ENCODE results near the gene SIT1. TPM values are rescaled to one million over a fixed set of nuclear protein-coding genes. Genes with fewer than 3 reads are reported as not detected.
"Not testable (repeated sequence)": the region's sequence is repeated elsewhere in the genome, so short reads cannot be mapped to it uniquely, and the experiment has no call there.

Gene SIT1
- polyA plus RNA-seq, 3 donors: 0.27 to 0.36 TPM; not detected in 1

DNA sequence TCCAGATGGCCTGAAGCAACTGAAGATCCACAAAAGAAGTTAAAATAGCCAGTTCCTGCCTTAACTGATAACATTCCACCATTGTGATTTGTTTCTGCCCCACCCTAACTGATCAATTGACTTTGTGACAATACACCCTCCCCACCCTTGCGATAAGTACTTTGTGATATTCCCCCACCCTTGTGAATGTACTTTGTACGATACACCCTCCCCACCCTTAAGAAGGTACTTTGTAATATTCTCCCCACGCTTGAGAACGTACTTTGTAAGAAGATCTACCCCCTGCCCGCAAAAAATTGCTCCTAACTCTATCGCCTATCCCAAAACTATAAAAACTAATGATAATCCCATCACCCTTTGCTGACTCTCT lies 13.9 kb downstream of the SIT1 start:
- H4K20me1 ChIP-seq (ENCODE audit: insufficient read depth, low read length); H3K4me3 Mint-ChIP-seq; DNase-seq; H3K36me3 Mint-ChIP-seq; H3K79me2 ChIP-seq (ENCODE audit: insufficient read depth, low read length); H3K9me3 ChIP-seq (replicated peaks in 1 of 2; ENCODE audit: control insufficient read depth in 1 of 2, insufficient read depth in 1 of 2, low read length in 2 of 2); H3K9ac ChIP-seq (ENCODE audit: insufficient read depth, low read length, poor library complexity, severe bottlenecking); H3K36me3 ChIP-seq (replicated peaks in 1 of 2; ENCODE audit: control insufficient read depth in 1 of 2, insufficient read depth in 2 of 2, low read length in 2 of 2); H3K27me3 ChIP-seq (ENCODE audit: control insufficient read depth in 2 of 2, insufficient read depth in 2 of 2, low read length in 2 of 2); H2AFZ ChIP-seq (ENCODE audit: insufficient read depth, low read depth, low read length, poor library complexity, severe bottlenecking); intact Hi-C loops (cut with micrococcal nuclease); H3K27me3 Mint-ChIP-seq (ENCODE audit: low read depth in 3 of 3); H3K9me3 Mint-ChIP-seq: not testable (repeated sequence)
- Mint-ChIP-seq H3K4me1 (peaks cover 82% of the 10 kb centered on the region), H3K27ac (peak overlapping the region; percentile 72 to 92 (median 91))
- peaks cover 80 to 83% of the 10 kb centered on the region in 2 donors for H3K4me1 ChIP-seq (ENCODE audit: control insufficient read depth in 1 of 2, insufficient read depth in 2 of 2, low read length in 2 of 2)
- WGBS (ENCODE audit: insufficient coverage): 96% methylated on average over 5 of the region's 6 CpGs
- peak overlapping the region; percentile 52 for H3K4me2 ChIP-seq (replicated peaks; ENCODE audit: extremely low read depth, low read length, poor library complexity, severe bottlenecking)
- peak overlapping the region; percentile 71 to 90 for H3K27ac ChIP-seq (ENCODE audit: low read depth in 1 of 2, low read length in 2 of 2)
- peak overlapping the region in 1 of 3 experiments; percentile 2 for H3K4me3 ChIP-seq (replicated peaks in 1 of 3; ENCODE audit: low read depth in 2 of 3, low read length in 3 of 3)

DNA sequence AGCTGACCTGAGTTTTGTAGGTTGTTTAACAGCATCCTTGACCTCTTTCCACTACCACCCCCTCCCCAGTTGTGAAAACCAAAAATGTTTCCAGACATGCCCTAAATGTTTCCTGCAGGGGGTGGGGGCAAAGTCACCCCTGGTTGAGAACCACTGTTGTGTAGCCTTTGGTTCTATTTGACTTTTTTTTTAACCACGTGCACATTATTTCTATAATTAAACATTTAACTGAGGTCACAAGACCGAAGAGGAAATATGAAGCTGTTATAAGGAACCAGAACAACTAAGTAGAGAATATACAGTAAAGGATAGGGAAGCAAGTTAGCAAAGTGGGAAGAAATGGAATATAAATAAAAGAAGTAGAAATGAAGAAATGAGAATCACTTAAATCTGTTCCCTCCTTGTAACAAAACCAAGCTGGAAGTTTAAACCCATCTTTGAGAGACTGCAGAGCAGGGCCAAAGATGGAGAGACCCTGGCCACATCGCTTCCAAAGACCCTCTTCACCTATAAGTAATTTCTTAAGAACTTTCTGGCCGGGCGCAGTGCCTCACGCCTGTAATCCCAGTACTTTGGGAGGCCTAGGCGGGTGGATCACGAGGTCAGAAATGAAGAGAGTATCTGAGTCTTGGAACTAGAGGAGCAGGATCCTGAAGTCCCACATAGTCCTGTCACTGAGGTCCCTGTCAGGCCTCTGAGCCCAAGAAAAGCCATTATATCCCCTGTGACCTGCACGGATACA lies 14.4 kb downstream of the SIT1 start:
- no peak overlapping the region for H3K9ac ChIP-seq (ENCODE audit: insufficient read depth, low read length, poor library complexity, severe bottlenecking)
- H4K20me1 ChIP-seq (ENCODE audit: insufficient read depth, low read length): no peaks in the 10 kb centered on the region
- Mint-ChIP-seq H3K4me3 (peak overlapping the region in 1 of 2 donors; percentile 53), H3K27me3 (ENCODE audit: low read depth in 3 of 3) (peaks cover 0 to 2% (median 0%) of the 10 kb centered on the region in 3 donors), H3K9me3 (peaks cover 0 to 6% (median 3%) of the 10 kb centered on the region in 7 donors), H3K4me1 (peaks cover 76% of the 10 kb centered on the region), H3K36me3 (peaks cover 9% of the 10 kb centered on the region in 2 donors), H3K27ac (peak overlapping the region; percentile 72 to 92 (median 91))
- H2AFZ ChIP-seq (ENCODE audit: insufficient read depth, low read depth, low read length, poor library complexity, severe bottlenecking): no peak overlapping the region
- H3K9me3 ChIP-seq (replicated peaks in 1 of 2; ENCODE audit: control insufficient read depth in 1 of 2, insufficient read depth in 1 of 2, low read length in 2 of 2): no peaks in the 10 kb centered on the region
- H3K4me1 ChIP-seq (ENCODE audit: control insufficient read depth in 1 of 2, insufficient read depth in 2 of 2, low read length in 2 of 2): peaks cover 74 to 77% of the 10 kb centered on the region in 2 donors
- intact Hi-C loops (cut with micrococcal nuclease): no loop called here
- no peaks in the 10 kb centered on the region for H3K27me3 ChIP-seq (ENCODE audit: control insufficient read depth in 2 of 2, insufficient read depth in 2 of 2, low read length in 2 of 2)
- H3K79me2 ChIP-seq (ENCODE audit: insufficient read depth, low read length): no peaks in the 10 kb centered on the region
- 78% methylated on average over 6 of the region's 9 CpGs for WGBS (ENCODE audit: insufficient coverage)
- peak overlapping the region; percentile 71 to 90 for H3K27ac ChIP-seq (ENCODE audit: low read depth in 1 of 2, low read length in 2 of 2)
- TF ChIP-seq, protein P1, sequence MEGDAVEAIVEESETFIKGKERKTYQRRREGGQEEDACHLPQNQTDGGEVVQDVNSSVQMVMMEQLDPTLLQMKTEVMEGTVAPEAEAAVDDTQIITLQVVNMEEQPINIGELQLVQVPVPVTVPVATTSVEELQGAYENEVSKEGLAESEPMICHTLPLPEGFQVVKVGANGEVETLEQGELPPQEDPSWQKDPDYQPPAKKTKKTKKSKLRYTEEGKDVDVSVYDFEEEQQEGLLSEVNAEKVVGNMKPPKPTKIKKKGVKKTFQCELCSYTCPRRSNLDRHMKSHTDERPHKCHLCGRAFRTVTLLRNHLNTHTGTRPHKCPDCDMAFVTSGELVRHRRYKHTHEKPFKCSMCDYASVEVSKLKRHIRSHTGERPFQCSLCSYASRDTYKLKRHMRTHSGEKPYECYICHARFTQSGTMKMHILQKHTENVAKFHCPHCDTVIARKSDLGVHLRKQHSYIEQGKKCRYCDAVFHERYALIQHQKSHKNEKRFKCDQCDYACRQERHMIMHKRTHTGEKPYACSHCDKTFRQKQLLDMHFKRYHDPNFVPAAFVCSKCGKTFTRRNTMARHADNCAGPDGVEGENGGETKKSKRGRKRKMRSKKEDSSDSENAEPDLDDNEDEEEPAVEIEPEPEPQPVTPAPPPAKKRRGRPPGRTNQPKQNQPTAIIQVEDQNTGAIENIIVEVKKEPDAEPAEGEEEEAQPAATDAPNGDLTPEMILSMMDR (IDR thresholded peaks at IDR 0.05): no peak
- DNase-seq: peak in 1 of 3 donors; percentile 50
- H3K36me3 ChIP-seq (replicated peaks in 1 of 2; ENCODE audit: control insufficient read depth in 1 of 2, insufficient read depth in 2 of 2, low read length in 2 of 2): no peaks in the 10 kb centered on the region
- H3K4me2 ChIP-seq (replicated peaks; ENCODE audit: extremely low read depth, low read length, poor library complexity, severe bottlenecking): peak overlapping the region; percentile 52
- peak overlapping the region in 1 of 3 experiments; percentile 2 for H3K4me3 ChIP-seq (replicated peaks in 1 of 3; ENCODE audit: low read depth in 2 of 3, low read length in 3 of 3)
